Stimulated activated CD4-positive, alpha-beta T cell treated with anti-CD3 and anti-CD28 coated beads, Interleukin-1b, Interleukin-23, amount 100 ng/mL, for 24 hours (primary cell): Measurements from ENCODE around the gene RAP1GAP2.

Source experiments
- DNase-seq, 4 experiments: peaks; one replicate each; pipeline ENCODE4 v3.0.0-alpha.2; 2020; ENCODE audit warnings: low read depth in 4 of 4, low spot score in 1 of 4

Gene RAP1GAP2

DNA sequence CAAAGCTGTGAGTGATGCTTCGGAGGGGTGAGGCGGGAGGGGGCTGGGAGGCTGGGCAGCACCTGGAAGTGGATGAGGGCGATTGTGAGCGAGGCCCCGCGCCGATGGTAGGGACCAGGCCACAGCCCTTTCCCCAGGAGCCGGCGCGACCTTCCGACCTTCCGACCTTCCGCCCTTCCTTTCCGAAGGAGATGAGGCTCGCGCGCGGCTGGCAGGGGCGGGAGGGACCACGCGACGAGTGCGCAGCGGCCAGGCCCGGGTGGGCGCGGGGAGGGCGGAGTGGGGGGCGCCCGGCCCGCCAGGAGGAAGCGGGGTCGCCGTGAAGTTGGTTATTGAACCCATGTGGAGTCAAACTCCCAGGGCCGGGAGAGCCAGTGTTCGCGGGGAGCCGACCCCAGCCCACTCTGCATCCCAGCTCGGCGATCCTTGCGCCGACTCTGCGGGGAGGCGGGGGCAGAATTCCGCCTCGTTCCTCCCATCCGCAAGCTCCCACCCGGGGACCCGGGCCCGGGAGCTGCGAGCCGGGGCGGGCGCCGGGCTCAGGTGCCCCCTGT lies 56.6 kb downstream of the RAP1GAP2 start:
- DNase-seq, result no peak

DNA sequence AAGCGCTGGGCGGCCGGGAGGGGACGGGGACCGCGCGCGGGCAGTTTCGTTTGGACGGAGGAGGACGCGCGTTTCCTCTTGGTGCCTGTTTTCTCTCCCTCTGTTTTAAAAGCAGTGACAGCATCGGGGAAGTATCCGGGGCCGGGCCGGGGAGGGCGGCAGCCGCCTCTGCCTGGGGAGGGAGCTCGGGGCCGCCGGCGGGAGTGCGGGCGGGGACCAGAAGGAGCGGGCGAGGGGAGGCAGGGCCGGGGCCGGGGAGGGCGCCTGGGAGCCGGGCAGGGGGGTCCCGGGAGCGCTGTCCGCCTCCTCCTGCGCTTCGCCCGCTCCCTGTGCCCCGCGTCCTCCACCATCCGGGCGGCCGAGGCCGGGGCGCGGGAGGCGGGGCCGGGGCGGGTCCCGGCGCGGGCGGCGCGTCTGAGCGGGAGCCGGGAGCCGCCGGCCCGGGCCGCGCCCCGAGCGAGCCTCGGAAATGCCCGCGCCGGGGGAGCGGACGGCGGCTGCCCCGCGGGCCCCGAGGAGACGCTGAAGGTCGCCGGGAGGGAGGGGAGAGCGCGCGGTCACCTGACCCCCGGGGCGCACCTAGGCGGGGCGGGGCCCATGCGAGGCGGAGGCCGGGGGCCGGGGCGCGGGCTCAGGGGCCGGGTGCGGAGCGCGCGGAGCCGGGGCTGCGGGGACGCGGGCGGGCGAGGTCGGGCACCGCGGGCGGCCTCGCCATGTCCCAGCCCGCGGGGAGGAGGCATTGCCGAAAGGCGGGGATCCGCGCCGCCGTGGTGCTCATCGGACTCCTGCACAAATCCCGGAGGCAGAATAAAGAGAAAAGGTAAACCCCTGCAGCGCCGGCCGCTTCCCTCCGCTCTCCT lies 57.3 kb downstream of the RAP1GAP2 start:
- DNase-seq, result no peak

- DNase-seq, result no peak
These were observed 58.2 kb downstream of the RAP1GAP2 start for GRCh38 chr17:2854143-2855055.

DNA sequence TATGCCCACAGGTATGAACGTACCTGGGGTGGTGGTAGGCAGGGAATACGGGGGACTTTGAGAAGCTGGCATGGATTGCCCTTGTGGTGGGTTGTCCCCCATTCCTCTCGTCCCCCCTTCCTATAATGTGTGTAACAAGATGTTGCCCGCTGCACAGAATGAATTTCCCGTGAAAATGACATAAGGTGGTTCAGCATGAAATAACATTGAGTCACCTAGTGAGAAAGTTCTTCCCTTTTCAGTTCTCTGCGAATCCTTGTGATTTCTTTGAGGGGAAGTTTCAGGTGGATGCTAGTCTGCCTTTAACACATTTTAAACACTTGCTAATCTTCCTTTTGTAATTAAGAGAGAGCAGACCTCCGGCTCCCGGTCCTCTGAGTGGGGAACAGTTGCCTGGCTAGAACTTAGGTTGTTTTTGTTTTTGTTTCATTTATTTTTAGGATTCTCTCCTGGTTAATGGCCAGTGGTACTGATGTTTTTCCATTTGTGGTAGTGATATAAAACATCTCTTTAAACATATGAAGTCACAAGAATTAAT lies 58.9 kb downstream of the RAP1GAP2 start:
- no peak for DNase-seq

- DNase-seq, result no peak
These were observed 60.5 kb downstream of the RAP1GAP2 start for GRCh38 chr17:2856727-2857126.

- DNase-seq, result no peak
These were observed 63.8 kb downstream of the RAP1GAP2 start for GRCh38 chr17:2860045-2860444.

DNA sequence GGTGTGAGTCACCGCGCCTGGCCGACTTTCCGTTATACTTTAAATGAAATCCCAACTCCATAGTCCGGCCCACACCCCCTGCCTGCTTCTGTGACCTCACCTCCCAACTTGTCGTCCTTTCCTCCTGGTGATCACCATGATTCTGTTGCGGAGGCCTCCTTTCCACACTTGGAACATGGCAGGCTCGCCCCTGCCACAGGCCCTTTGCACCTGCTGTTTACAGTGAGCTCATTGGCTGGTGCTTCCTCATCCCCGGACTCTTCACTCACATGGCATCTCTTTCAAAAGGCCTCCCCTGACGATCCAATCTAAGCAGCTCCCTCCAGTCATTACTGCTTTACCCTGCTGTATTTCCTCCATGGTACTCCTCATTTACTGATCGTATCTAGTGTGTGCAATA lies 64.6 kb downstream of the RAP1GAP2 start:
- DNase-seq, result no peak

DNA sequence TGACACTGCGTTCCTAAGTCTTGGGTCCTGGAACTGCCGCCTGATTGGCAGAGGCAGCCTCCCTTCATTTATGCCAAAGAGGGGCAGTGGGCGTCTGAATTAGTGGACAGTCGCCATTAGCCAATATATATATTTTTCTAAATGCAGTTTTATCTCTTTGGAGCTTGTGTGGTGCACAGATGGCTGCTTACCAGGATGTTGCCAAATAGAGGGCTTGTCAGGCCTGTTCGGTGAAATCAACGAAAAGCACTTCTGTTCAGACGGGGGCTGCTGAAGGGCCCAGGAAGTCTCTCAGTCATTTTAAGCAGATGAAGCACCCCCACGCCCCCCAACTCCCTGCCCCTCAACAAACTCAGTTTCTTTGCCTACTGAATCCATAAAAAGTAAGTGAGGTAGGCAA lies 66.0 kb downstream of the RAP1GAP2 start:
- DNase-seq, result no peak

GRCh38 chr17:2863204-2863603 lies 67.0 kb downstream of the RAP1GAP2 start:
- no peak for DNase-seq

DNA sequence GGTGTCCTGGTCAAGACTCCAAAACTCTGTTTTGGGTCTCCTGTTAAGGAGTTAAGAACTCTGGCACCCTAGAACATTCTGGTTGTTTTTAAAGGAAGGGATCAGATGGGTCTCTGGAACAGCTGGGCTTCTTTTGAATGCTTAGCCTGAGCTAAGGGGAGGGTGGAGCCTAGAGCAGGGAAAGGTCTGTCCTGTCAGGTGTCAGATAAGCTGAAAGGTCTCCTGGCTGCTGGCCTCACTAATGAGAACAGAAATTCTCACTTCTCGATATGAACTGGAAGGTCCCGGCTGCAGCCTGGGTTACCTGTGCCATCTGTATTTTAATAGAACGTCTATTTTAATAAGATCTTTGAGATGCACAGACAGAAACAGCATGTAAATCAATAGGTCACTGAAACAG lies 69.0 kb downstream of the RAP1GAP2 start:
- no peak for DNase-seq

DNA sequence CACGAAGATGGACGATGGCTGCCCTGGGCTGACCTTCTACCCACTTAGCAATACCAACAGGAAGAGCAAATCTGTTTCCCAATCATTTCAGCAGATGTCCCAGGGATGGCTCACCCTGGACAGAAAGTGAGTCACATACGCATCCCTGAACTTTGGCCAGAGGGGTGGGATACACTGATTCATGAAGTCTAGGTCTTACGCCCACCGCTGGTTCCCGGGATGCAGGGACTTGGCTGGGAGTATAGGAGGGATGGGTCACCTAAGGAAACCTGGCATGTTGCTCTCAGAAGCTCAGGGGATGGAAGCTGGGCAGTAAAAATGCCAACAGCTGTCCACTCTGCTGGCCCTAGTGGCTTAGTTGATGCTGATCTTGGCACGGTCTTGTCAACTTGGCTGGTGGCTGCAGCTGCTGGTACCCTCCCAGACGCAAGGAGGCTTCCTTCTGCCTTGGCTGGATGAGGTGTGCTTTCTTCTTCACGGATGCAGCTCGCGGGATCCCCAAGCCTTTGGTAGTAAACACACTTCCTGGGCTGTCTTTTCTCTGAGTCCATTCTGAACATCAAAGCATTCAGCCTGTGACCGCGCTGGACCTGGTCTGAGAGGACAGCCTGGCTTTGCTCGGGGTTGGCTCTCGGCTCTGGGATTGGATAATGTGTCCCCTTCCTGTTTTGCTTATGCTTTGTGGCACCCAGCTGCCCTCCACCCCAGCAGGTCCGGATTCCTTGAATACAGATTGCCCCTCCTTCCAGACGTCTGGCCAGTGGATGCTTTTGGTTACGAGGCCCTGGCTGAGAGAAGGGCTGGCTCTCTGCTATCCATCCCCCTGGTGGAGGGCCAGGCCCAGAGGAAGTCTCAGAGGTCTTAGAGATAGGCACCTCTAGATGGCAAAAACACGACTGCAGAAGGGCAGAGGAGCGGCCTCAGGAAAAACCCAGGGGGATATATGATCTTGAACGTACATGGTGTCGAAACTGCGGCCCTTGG lies 71.5 kb downstream of the RAP1GAP2 start:
- no peak for DNase-seq

DNA sequence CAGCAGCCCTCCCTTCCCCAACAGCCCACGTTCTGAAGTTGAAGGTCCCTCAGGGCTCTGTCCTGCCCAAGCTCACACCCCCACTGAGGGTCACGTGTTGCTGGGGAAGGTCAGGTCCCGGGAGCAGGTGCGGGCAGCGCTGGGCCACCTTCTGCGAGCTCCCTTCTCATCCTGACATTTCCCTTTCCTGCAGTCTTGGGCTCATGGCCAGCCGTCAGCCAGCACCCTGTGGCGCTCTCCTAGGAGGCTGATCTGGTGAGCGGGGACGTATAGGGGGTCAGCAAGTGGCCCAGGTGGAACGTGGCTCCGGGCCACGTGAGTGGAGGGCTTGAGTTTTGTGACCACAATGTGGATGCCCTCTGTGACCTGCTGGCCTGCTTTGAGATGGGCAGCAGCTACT lies 73.4 kb downstream of the RAP1GAP2 start:
- no peak for DNase-seq

- DNase-seq, result no peak
These were observed 75.0 kb downstream of the RAP1GAP2 start for GRCh38 chr17:2871205-2871604.

GRCh38 chr17:2871720-2872119 lies 75.5 kb downstream of the RAP1GAP2 start:
- no peak for DNase-seq

DNA sequence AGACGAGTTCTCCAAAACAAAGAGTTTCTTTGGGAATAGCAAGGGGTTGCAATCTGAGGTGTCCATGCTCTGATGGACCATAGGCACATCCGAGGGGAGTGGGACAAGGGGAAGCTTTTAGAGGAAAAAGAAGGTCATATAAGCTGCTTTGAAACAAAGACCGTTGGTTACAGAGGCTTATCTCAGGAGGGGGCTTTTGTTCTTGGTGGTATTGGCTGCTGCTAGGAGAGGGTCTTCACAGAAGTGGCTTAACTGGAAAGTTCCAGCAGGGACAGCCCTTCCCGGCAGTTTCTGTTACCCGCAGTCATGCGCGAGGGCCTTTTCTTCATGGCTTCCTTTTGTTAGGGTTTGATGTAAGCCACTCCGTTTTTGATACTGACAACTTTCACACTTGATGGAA lies 76.0 kb downstream of the RAP1GAP2 start:
- no peak for DNase-seq

DNA sequence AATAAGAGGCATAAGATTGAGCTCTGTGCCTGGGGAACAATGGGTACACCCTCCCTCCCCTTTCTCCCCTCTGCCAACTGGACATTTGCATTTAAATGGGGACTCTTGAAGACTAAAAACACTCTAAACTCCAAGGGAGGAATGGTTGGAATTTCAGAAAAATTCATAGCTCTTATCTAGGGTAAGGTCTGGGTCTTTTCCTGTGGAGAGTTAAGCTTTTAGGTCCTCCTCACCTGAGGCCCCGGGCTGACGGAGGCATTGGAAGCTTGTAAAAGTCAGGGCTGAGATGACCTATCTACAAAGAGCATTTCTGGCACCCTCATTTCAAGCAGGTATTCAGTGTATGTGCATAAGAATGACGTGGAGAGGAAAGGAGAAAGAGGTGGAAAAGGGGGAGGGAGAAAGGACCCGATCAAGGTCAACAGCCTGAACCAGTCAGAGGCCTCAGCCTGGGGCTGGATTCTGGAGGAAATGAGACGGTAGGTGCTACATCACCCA lies 78.0 kb downstream of the RAP1GAP2 start:
- DNase-seq, result no peak

DNA sequence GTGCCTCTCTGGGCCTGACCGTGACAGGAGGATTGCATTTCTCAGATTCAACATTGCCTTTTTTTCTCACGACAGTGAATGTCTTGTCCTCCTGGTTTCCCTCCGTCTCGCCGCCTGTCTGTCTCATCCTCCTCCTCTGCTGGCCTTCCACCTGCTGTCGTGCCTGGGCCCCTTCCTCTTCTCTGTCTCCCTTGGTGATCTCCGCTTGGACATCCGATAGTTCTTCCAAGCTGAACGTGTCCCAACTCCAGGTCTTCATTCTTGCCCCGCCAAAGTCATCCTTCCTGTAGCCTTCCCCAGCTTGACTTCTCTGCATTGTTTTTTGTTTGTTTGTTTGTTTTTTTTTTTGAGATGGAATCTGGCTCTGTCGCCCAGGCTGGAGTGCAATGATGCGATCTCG lies 79.4 kb downstream of the RAP1GAP2 start:
- DNase-seq, result no peak

- no peak for DNase-seq
These were observed 80.2 kb downstream of the RAP1GAP2 start for GRCh38 chr17:2876467-2876866.

- no peak for DNase-seq
These were observed 82.6 kb downstream of the RAP1GAP2 start for GRCh38 chr17:2878751-2879254.

- DNase-seq, result no peak
These were observed 83.8 kb downstream of the RAP1GAP2 start for GRCh38 chr17:2880050-2880449.
